Activated B cell treated with CpG ODN at 0.5 μM for 24 hours (primary cell): Measurements from ENCODE around the gene ASPHD2. TPM values are rescaled to one million over a fixed set of nuclear protein-coding genes. Genes with fewer than 3 reads are reported as not detected.

Experiments
- ATAC-seq: fragments of 200-7000 bp; cut with Tn5 transposase; one replicate; pipeline ENCODE4 v1.10.0; 2021; ENCODE audit warnings: low read depth, mild to moderate bottlenecking, moderate library complexity
- CTCF ChIA-PET: fragments of 350-600 bp; sonication (Branson Sonifier 250); formaldehyde crosslinking; loops from one replicate; lab custom pipeline; 2021; ENCODE audit warnings: antibody characterized with exemption; lab: Charles Lee
- POLR2A ChIA-PET: fragments of 350-600 bp; sonication (Branson Sonifier 250); formaldehyde crosslinking; loops from one replicate; lab custom pipeline; 2021; ENCODE audit warnings: antibody characterized with exemption; lab: Charles Lee
- DNase-seq: peaks from one replicate; pipeline ENCODE4 v3.0.0; 2022
- H3K27ac Mint-ChIP-seq: one replicate; pipeline ENCODE4 v1.8.0; 2020; ENCODE audit warnings: mixed read lengths
- H3K27me3 Mint-ChIP-seq: one replicate; pipeline ENCODE4 v1.8.0; 2021; ENCODE audit warnings: mixed read lengths
- H3K36me3 Mint-ChIP-seq: one replicate; pipeline ENCODE4 v1.8.0; 2021; ENCODE audit warnings: low read depth, mixed read lengths
- H3K4me1 Mint-ChIP-seq: one replicate; pipeline ENCODE4 v1.8.0; 2021; ENCODE audit warnings: mixed read lengths
- H3K4me3 Mint-ChIP-seq: one replicate; pipeline ENCODE4 v1.8.0; 2020; ENCODE audit warnings: mild to moderate bottlenecking, mixed read lengths
- H3K9me3 Mint-ChIP-seq: one replicate; pipeline ENCODE4 v1.8.0; 2020; ENCODE audit warnings: mixed read lengths
- CTCF ChIP-seq: fragments of 200-600 bp; IDR thresholded peaks from one replicate; pipeline ENCODE4 v1.8.0; 2022; ENCODE audit warnings: antibody characterized with exemption, mild to moderate bottlenecking
- intact Hi-C: fragments of 100-400 bp; cut with micrococcal nuclease; formaldehyde crosslinking; loops from one replicate; pipeline ENCODE4 v1.15.1; 2024
- total RNA-seq: library from RNA; stranded (reverse); gene quantifications from 2 replicates; pipeline ENCODE4 v1.2.3, GENCODE V29; 2022

ASPHD2 gene
- total RNA-seq, 1 donor from 2014 or later, result 15.5 TPM

GRCh38 chr22:26481112-26481693 is 52.1 kb downstream of the ASPHD2 start:
- Mint-ChIP-seq H3K27ac (peak overlapping the region; percentile 81), H3K4me3 (peak overlapping the region; percentile 25), H3K4me1 (peaks cover 80% of the 10 kb centered on the region), H3K36me3 (peaks cover 34% of the 10 kb centered on the region), H3K9me3 (no peaks in the 10 kb centered on the region), H3K27me3 (no peaks in the 10 kb centered on the region)
- intact Hi-C loops, result loop anchor here (5.0 kb wide), 2 partner anchors 106 to 1321 kb away; partner anchors contain the start of gene MN1
- ATAC-seq (no peak), DNase-seq (no peak)
- POLR2A ChIA-PET, result interaction anchor here (0.7 to 4.0 kb wide), 4 partner anchors 31 to 193 kb away, joined by 3 to 32 read pairs (median 6); partner anchors contain the start of gene TFIP11
- TF ChIP-seq CTCF, result no peak
- CTCF ChIA-PET, result interaction anchor here (1.3 kb wide), 1 partner anchor 9 kb away, joined by 3 read pairs; no protein-coding TSS in a partner anchor

GRCh38 chr22:26481694-26482093 is 52.6 kb downstream of the ASPHD2 start:
- POLR2A ChIA-PET, result interaction anchor here (0.7 to 4.0 kb wide), 7 partner anchors 26 to 192 kb away, joined by 3 to 32 read pairs (median 3); partner anchors contain the start of gene TFIP11
- H3K9me3 Mint-ChIP-seq, result no peaks in the 10 kb centered on the region
- ATAC-seq, result no peak
- H3K4me3 Mint-ChIP-seq, result peak overlapping the region; percentile 91
- peaks cover 80% of the 10 kb centered on the region for H3K4me1 Mint-ChIP-seq
- TF ChIP-seq CTCF, result no peak
- intact Hi-C loops, result loop anchor here (5.0 kb wide), 2 partner anchors 106 to 1321 kb away; partner anchors contain the start of gene MN1
- CTCF ChIA-PET, result interaction anchor here (1.3 kb wide), 1 partner anchor 9 kb away, joined by 3 read pairs; no protein-coding TSS in a partner anchor
- H3K27me3 Mint-ChIP-seq, result no peaks in the 10 kb centered on the region
- peaks cover 33% of the 10 kb centered on the region for H3K36me3 Mint-ChIP-seq
- H3K27ac Mint-ChIP-seq, result peak overlapping the region; percentile 94
- DNase-seq, result no peak

- peak overlapping the region; percentile 94 for H3K27ac Mint-ChIP-seq
- POLR2A ChIA-PET, result interaction anchor here (0.7 to 4.0 kb wide), 8 partner anchors 26 to 918 kb away, joined by 3 to 32 read pairs (median 4); partner anchors contain the start of genes GRK3 and TFIP11
- TF ChIP-seq CTCF, result no peak
- peak overlapping the region; percentile 91 for H3K4me3 Mint-ChIP-seq
- H3K9me3 Mint-ChIP-seq, result no peaks in the 10 kb centered on the region
- CTCF ChIA-PET, result interaction anchor here (1.3 kb wide), 1 partner anchor 8 kb away, joined by 3 read pairs; no protein-coding TSS in a partner anchor
- peaks cover 77% of the 10 kb centered on the region for H3K4me1 Mint-ChIP-seq
- no peaks in the 10 kb centered on the region for H3K27me3 Mint-ChIP-seq
- intact Hi-C loops, result loop anchor here (5.0 kb wide), 2 partner anchors 105 to 1320 kb away; partner anchors contain the start of gene MN1
- DNase-seq (no peak), ATAC-seq (no peak)
- H3K36me3 Mint-ChIP-seq, result peaks cover 29% of the 10 kb centered on the region
Observed at GRCh38 chr22:26482161-26482560, 53.1 kb downstream of the ASPHD2 start.

GRCh38 chr22:26483043-26483438 is 54.0 kb downstream of the ASPHD2 start:
- H3K27me3 Mint-ChIP-seq, result no peaks in the 10 kb centered on the region
- DNase-seq (no peak), ATAC-seq (no peak)
- POLR2A ChIA-PET, result interaction anchor here (0.7 to 4.0 kb wide), 21 partner anchors 11 to 1927 kb away, joined by 3 to 37 read pairs (median 5); partner anchors contain the start of genes GRK3, PITPNB, SNRPD3 and TFIP11
- H3K4me3 Mint-ChIP-seq, result peak overlapping the region; percentile 91
- CTCF ChIA-PET, result interaction anchor here (1.1 to 2.3 kb wide), 3 partner anchors 20 to 184 kb away, joined by 3 to 9 read pairs (median 4); no protein-coding TSS in a partner anchor
- H3K9me3 Mint-ChIP-seq, result no peaks in the 10 kb centered on the region
- H3K4me1 Mint-ChIP-seq, result peaks cover 70% of the 10 kb centered on the region
- intact Hi-C loops, result loop anchor here (1.0 to 5.0 kb wide), 4 partner anchors 29 to 1319 kb away; partner anchors contain the start of genes ASPHD2, MN1 and TFIP11
- H3K27ac Mint-ChIP-seq, result peak overlapping the region; percentile 94
- H3K36me3 Mint-ChIP-seq, result peaks cover 28% of the 10 kb centered on the region
- no peak for TF ChIP-seq CTCF
